Measurements from ENCODE around the gene AKR1D1.
"Not testable (repeated sequence)": the region's sequence is repeated elsewhere in the genome, so short reads cannot be mapped to it uniquely, and the experiment has no call there.

The AKR1D1 gene

DNA sequence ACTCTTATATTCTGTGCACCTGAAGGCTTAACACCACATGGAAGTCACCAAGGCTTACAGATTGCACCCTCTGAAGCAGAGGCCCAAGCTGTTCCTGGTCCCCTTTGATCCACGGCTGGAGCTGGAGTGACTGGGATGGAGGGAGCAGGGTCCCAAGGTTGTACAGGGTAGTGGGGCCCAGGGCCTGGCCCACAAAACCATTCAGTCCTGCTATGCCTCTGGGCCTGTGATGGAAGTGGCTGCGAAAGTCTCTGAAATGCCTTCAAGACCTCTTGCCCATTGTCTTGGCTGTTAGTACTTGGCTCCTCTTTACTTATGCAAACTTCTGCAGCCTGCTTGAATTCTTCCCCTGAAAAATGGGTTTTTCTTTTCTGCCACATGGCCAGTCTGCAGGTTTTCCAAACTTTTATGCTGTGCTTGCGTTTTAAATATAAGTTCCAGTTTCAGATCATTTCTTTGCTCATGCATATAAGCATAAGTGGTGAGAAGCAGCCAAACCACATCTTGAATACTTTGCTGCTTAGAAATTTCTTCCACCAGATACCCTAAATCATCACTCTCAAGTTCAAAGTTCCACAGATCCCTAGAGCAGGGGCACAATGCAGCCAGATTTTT is 53.4 kb downstream of the AKR1D1 start:
- TF ChIP-seq, protein P1, sequence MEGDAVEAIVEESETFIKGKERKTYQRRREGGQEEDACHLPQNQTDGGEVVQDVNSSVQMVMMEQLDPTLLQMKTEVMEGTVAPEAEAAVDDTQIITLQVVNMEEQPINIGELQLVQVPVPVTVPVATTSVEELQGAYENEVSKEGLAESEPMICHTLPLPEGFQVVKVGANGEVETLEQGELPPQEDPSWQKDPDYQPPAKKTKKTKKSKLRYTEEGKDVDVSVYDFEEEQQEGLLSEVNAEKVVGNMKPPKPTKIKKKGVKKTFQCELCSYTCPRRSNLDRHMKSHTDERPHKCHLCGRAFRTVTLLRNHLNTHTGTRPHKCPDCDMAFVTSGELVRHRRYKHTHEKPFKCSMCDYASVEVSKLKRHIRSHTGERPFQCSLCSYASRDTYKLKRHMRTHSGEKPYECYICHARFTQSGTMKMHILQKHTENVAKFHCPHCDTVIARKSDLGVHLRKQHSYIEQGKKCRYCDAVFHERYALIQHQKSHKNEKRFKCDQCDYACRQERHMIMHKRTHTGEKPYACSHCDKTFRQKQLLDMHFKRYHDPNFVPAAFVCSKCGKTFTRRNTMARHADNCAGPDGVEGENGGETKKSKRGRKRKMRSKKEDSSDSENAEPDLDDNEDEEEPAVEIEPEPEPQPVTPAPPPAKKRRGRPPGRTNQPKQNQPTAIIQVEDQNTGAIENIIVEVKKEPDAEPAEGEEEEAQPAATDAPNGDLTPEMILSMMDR (IDR thresholded peaks at IDR 0.05; ENCODE audit: low read depth, low read length) = no peak
- no peak for TF ChIP-seq POLR2A (IDR thresholded peaks at IDR 0.05; ENCODE audit: extremely low read depth, insufficient read length)
- TF ChIP-seq, protein P2, sequence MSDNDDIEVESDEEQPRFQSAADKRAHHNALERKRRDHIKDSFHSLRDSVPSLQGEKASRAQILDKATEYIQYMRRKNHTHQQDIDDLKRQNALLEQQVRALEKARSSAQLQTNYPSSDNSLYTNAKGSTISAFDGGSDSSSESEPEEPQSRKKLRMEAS (IDR thresholded peaks at IDR 0.05; ENCODE audit: low read depth, low read length) = no peak
- no peak for TF ChIP-seq MYC (IDR thresholded peaks at IDR 0.05; ENCODE audit: low read depth, low read length)
- DNase-seq (ENCODE audit: low read depth) = no peak
- no peak overlapping the region for H3K4me3 ChIP-seq (ENCODE audit: low read depth, low read length)

DNA sequence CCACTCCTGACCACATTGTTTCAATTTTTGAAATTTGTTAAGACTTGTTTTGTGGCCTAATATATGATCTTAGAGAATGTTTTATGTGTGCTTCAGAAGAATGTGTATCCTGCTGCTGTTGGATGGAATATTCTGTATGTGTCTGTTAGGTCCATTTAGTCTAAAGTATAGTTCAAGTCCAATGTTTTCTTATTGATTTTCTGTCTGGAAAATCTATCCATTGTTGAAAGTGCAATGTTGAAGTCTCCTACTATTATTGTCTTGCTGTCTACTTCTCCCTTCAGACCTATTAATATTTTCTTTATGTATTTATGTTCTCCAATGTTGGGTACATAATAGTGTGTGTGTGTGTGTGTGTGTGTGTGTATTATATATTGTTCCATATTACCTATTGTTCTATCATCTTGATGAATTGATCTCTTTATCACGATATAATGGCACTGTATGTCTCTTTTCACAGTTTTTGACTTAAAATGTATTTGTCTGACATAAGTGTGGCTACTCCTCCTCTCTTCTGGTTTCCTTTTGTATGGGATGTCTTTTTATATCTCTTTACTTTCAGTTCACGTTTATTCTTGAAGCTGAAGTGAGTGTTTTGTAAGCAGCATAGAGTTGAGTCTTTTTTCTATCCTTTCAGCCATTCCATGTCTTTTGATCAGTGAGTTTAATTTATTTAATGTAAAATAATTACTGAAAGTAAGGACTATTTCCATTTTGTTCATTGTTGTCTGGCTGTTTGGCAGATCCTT is 61.3 kb downstream of the AKR1D1 start:
- no peak for DNase-seq (ENCODE audit: low read depth)
- H3K4me3 ChIP-seq (ENCODE audit: low read depth, low read length) = no peak overlapping the region
- TF ChIP-seq, protein P2 (IDR thresholded peaks at IDR 0.05; ENCODE audit: low read depth, low read length) = no peak
- TF ChIP-seq, protein P1 (IDR thresholded peaks at IDR 0.05; ENCODE audit: low read depth, low read length) = no peak
- TF ChIP-seq POLR2A (IDR thresholded peaks at IDR 0.05; ENCODE audit: extremely low read depth, insufficient read length) (no peak), MYC (IDR thresholded peaks at IDR 0.05; ENCODE audit: low read depth, low read length) (no peak)

DNA sequence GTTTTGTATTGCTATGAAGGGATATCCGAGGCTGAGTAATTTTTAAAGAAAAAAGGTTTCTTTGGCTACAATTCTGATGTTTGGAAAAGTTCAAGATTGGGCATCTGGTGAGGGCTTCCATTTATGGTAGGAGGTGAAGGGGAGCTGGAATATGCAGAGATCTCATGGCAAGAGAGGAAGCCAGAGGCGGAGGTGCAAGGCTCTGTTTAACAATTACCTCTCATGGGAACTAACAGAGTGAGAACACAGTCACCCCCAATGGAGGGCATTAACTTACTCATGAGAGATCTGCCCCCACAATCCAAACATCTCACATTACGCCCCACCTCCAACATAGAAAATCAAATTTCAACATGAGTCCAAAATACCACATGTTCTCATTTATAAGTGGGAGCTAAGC is 62.0 kb downstream of the AKR1D1 start:
- no peak overlapping the region for H3K4me3 ChIP-seq (ENCODE audit: low read depth, low read length)
- no peak for TF ChIP-seq MYC (IDR thresholded peaks at IDR 0.05; ENCODE audit: low read depth, low read length)
- no peak for TF ChIP-seq POLR2A (IDR thresholded peaks at IDR 0.05; ENCODE audit: extremely low read depth, insufficient read length)
- TF ChIP-seq, protein P1 (IDR thresholded peaks at IDR 0.05; ENCODE audit: low read depth, low read length) = no peak
- TF ChIP-seq, protein P2 (IDR thresholded peaks at IDR 0.05; ENCODE audit: low read depth, low read length) = no peak
- no peak for DNase-seq (ENCODE audit: low read depth)

DNA sequence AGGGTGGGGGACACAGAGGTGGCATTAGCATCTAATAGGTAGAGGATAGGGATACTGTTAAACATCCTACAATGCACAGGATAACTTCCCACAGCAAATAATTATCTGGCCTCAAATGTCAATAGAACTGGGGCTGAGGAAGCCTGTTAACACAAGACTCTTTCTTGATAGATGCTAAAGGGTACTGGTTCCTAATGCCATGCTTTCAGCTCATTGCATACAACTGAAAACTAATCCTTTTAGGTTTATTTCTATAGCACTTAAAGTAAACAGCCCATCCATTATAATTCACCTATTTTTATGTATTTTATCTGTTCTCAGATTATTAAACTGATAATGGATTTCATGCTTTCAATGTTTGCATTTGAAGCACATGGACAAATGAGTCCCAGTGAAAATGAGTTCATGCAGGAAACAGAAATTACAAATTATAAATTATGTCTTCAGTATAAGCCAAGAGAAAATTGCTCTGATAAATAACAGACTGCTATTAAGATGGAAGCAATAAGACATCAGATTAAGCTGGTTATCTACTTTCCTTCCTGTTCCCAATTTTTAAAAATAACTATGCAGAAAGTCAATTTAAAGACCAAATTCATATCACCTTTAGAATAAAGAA is 66.4 kb downstream of the AKR1D1 start:
- no peak overlapping the region for H3K4me3 ChIP-seq (ENCODE audit: low read depth, low read length)
- DNase-seq (ENCODE audit: low read depth) = no peak
- TF ChIP-seq MYC (IDR thresholded peaks at IDR 0.05; ENCODE audit: low read depth, low read length) (no peak), POLR2A (IDR thresholded peaks at IDR 0.05; ENCODE audit: extremely low read depth, insufficient read length) (no peak)
- TF ChIP-seq, protein P1 (IDR thresholded peaks at IDR 0.05; ENCODE audit: low read depth, low read length) = no peak
- TF ChIP-seq, protein P2 (IDR thresholded peaks at IDR 0.05; ENCODE audit: low read depth, low read length) = no peak

DNA sequence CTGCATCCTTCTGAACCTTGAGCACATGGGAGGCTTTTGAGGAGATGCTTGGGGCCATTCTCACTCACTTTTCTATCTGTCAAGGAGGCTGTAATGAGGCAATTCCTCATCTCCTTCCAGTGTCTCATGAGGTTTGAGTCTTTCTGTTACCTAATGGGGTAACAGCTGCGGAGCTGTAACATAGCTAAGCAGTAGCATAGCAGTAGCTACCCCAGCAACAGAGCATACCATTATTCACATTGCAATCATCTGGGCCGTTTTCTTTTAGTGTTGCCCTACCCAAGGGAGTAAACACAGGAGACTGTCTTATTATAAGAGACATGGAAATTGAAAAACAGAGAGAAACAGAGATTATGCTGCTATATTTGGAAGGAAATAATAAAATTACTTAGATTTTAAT is 68.7 kb downstream of the AKR1D1 start:
- DNase-seq (ENCODE audit: low read depth) = no peak
- no peak overlapping the region for H3K4me3 ChIP-seq (ENCODE audit: low read depth, low read length)
- TF ChIP-seq, protein P1 (IDR thresholded peaks at IDR 0.05; ENCODE audit: low read depth, low read length) = no peak
- TF ChIP-seq, protein P2 (IDR thresholded peaks at IDR 0.05; ENCODE audit: low read depth, low read length) = no peak
- TF ChIP-seq POLR2A (IDR thresholded peaks at IDR 0.05; ENCODE audit: extremely low read depth, insufficient read length) = no peak
- TF ChIP-seq MYC (IDR thresholded peaks at IDR 0.05; ENCODE audit: low read depth, low read length) = no peak

DNA sequence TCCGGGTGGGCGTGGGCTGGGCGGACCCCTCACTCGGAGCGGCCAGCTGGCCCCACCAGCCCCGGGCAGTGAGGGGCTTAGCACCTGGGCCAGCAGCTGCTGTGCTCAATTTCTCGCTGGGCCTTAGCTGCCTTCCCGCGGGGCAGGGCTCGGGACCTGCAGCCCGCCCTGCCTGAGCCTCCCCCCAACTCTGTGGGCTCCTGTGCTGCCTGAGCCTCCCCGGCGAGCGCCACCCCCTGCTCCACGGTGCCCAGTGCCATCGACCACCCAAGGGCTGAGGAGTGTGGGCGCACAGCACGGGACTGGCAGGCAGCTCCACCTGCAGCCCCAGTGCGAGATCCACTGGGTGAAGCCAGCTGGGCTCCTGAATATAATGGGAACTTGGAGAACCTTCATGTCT is 70.0 kb downstream of the AKR1D1 start:
- not testable (repeated sequence) for DNase-seq (ENCODE audit: low read depth); H3K4me3 ChIP-seq (ENCODE audit: low read depth, low read length)

DNA sequence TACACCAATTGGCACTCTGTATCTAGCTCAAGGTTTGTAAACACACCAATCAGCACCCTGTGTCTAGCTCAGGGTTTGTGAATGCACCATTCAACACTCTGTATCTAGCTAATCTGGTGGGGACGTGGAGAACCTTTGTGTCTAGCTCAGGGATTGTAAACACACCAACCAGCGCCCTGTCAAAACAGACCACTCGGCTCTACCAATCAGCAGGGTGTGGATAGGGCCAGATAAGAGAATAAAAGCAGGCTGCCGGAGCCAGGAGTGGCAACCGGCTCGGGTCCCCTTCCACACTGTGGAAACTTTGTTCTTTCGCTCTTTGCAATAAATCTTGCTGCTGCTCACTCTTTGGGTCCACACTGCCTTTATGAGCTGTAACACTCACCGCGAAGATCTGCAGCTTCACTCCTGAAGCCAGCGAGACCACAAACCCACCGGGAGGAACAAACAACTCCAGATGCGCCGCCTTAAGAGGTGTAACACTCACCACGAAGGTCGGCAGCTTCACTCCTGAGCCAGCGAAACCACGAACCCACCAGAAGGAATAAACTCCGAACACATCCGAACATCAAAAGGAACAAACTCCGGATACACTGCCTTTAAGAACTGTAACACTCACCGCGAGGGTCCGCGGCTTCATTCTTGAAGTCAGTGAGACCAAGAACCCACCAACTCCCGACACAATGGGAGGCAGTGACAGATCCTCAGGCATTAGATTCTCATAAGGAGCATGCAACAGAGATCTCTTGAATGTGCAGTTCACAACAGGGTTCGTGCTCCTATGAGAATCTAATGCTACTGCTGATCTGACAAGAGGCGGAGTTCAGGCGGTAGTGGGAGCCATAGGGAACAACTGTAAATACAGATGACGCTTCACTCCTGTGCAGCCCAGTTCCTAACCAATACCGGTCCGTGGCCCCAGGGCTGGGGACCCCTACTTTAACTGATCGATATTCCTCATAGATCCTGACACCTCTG is 70.8 kb downstream of the AKR1D1 start:
- DNase-seq (ENCODE audit: low read depth) = peak; percentile 17
- not testable (repeated sequence) for H3K4me3 ChIP-seq (ENCODE audit: low read depth, low read length)
